Measurements from ENCODE around the gene CCDC146. TPM values are rescaled to one million over a fixed set of nuclear protein-coding genes. Genes with fewer than 3 reads are reported as not detected.
"Not testable (repeated sequence)": the region's sequence is repeated elsewhere in the genome, so short reads cannot be mapped to it uniquely, and the experiment has no call there.

CCDC146 gene
- total and polyA plus RNA-seq, 2 of the 13 experiments (the other 11 are each of a cell fraction or from before 2014, with no cell fraction given), result 2.4 to 4.1 TPM

DNA sequence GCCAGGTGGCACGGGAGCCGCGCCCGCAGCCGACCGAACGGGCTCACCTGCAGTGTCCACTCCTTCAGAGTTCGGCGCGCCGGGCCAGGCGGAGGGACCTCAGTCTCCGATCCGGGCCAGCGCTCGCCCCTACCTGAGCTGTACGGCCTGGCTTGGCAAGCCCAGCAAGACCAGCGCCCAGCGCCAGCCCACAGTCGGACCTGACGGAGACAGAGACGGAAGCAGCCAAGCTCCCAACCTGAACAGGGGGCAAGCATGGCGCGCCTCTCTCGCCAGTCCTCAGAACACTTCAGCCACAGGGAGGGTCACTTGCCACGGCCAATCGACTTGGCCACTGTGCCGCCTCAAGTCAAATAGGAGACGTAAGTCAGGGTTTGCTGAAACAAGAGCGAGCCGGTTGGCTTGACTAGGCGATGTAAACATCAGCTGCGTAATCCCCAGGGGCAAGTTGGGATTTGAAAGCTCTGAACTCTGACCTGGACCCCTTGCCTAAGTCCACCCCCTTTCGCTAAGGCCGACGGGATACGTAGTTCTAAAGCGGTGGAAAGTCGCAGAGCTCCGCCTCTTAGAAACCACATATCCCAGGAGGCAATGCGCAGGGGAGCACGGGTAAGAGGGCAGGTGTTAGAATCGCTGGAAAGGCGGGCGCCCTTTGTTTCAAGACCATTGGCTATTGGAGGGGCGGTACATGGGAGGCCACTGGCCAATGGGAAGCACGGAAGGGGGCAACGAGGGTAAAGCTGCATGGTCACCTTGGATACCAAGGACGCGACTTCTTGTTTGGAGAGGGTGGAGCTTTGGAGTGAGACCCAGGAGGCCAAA, at the start of gene CCDC146 (continued):
- peak; percentile 42; the same call in 1 of the 2 replicates for TF ChIP-seq KDM5B (CRISPR knock-in tag; IDR thresholded peaks at IDR 0.05; ENCODE audit: borderline replicate concordance)
- TF ChIP-seq, protein P1, sequence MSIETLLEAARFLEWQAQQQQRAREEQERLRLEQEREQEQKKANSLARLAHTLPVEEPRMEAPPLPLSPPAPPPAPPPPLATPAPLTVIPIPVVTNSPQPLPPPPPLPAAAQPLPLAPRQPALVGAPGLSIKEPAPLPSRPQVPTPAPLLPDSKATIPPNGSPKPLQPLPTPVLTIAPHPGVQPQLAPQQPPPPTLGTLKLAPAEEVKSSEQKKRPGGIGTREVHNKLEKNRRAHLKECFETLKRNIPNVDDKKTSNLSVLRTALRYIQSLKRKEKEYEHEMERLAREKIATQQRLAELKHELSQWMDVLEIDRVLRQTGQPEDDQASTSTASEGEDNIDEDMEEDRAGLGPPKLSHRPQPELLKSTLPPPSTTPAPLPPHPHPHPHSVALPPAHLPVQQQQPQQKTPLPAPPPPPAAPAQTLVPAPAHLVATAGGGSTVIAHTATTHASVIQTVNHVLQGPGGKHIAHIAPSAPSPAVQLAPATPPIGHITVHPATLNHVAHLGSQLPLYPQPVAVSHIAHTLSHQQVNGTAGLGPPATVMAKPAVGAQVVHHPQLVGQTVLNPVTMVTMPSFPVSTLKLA (IDR thresholded peaks at IDR 0.05), result peak; percentile 77
- TF ChIP-seq POGZ (CRISPR knock-in tag; IDR thresholded peaks at IDR 0.05), result peak; percentile 85
- peak in 1 of 2 experiments; percentile 75; a peak in 1 of 4 replicates for TF ChIP-seq KLF16 (CRISPR knock-in tag; IDR thresholded peaks at IDR 0.05)
- TF ChIP-seq ZMYM4 (CRISPR knock-in tag; IDR thresholded peaks at IDR 0.05), result peak; percentile 95
- peak; percentile 89 for TF ChIP-seq KMT2B (CRISPR knock-in tag; IDR thresholded peaks at IDR 0.05)
- TF ChIP-seq PHF21A (CRISPR knock-in tag; IDR thresholded peaks at IDR 0.05), result peak; percentile 52; the same call in 1 of the 2 replicates
- peak; percentile 81 for TF ChIP-seq CREB1 (IDR thresholded peaks at IDR 0.05)
- TF ChIP-seq CREB1 (CRISPR knock-in tag; IDR thresholded peaks at IDR 0.05), result peak; percentile 93
- TF ChIP-seq, protein P2, sequence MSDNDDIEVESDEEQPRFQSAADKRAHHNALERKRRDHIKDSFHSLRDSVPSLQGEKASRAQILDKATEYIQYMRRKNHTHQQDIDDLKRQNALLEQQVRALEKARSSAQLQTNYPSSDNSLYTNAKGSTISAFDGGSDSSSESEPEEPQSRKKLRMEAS (IDR thresholded peaks at IDR 0.05), result peak; percentile 56
- TF ChIP-seq, protein P3, sequence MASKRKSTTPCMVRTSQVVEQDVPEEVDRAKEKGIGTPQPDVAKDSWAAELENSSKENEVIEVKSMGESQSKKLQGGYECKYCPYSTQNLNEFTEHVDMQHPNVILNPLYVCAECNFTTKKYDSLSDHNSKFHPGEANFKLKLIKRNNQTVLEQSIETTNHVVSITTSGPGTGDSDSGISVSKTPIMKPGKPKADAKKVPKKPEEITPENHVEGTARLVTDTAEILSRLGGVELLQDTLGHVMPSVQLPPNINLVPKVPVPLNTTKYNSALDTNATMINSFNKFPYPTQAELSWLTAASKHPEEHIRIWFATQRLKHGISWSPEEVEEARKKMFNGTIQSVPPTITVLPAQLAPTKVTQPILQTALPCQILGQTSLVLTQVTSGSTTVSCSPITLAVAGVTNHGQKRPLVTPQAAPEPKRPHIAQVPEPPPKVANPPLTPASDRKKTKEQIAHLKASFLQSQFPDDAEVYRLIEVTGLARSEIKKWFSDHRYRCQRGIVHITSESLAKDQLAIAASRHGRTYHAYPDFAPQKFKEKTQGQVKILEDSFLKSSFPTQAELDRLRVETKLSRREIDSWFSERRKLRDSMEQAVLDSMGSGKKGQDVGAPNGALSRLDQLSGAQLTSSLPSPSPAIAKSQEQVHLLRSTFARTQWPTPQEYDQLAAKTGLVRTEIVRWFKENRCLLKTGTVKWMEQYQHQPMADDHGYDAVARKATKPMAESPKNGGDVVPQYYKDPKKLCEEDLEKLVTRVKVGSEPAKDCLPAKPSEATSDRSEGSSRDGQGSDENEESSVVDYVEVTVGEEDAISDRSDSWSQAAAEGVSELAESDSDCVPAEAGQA (IDR thresholded peaks at IDR 0.05; ENCODE audit: low read depth), result peak; percentile 33; the same call in 1 of the 2 replicates
- TF ChIP-seq, protein P3 (CRISPR knock-in tag; IDR thresholded peaks at IDR 0.05; ENCODE audit: borderline replicate concordance), result not testable (repeated sequence)
- TF ChIP-seq, protein P4, sequence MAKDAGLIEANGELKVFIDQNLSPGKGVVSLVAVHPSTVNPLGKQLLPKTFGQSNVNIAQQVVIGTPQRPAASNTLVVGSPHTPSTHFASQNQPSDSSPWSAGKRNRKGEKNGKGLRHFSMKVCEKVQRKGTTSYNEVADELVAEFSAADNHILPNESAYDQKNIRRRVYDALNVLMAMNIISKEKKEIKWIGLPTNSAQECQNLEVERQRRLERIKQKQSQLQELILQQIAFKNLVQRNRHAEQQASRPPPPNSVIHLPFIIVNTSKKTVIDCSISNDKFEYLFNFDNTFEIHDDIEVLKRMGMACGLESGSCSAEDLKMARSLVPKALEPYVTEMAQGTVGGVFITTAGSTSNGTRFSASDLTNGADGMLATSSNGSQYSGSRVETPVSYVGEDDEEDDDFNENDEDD (CRISPR knock-in tag; IDR thresholded peaks at IDR 0.05; ENCODE audit: borderline replicate concordance), result peak; percentile 90
- TF ChIP-seq TSC22D2 (CRISPR knock-in tag; IDR thresholded peaks at IDR 0.05; ENCODE audit: borderline replicate concordance), result 0 out of 2 replicates have a peak, but pooled peaks have one; percentile 53
- TF ChIP-seq, protein P5, sequence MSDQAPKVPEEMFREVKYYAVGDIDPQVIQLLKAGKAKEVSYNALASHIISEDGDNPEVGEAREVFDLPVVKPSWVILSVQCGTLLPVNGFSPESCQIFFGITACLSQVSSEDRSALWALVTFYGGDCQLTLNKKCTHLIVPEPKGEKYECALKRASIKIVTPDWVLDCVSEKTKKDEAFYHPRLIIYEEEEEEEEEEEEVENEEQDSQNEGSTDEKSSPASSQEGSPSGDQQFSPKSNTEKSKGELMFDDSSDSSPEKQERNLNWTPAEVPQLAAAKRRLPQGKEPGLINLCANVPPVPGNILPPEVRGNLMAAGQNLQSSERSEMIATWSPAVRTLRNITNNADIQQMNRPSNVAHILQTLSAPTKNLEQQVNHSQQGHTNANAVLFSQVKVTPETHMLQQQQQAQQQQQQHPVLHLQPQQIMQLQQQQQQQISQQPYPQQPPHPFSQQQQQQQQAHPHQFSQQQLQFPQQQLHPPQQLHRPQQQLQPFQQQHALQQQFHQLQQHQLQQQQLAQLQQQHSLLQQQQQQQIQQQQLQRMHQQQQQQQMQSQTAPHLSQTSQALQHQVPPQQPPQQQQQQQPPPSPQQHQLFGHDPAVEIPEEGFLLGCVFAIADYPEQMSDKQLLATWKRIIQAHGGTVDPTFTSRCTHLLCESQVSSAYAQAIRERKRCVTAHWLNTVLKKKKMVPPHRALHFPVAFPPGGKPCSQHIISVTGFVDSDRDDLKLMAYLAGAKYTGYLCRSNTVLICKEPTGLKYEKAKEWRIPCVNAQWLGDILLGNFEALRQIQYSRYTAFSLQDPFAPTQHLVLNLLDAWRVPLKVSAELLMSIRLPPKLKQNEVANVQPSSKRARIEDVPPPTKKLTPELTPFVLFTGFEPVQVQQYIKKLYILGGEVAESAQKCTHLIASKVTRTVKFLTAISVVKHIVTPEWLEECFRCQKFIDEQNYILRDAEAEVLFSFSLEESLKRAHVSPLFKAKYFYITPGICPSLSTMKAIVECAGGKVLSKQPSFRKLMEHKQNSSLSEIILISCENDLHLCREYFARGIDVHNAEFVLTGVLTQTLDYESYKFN (CRISPR knock-in tag; conservative IDR thresholded peaks at IDR 0.05), result peak; percentile 49
- TF ChIP-seq ZFY (CRISPR knock-in tag; IDR thresholded peaks at IDR 0.05), result peak; percentile 55; the same call in 1 of the 2 replicates
